HK-2 (cell line): ENCODE measurements around the gene ADGRD1.

ENCODE experiments used
- DNase-seq: peaks from one replicate; pipeline ENCODE4 v3.0.0-alpha.2; 2018; ENCODE audit not compliant: unreplicated experiment

Gene ADGRD1

GRCh38 chr12:131041968-131042833 lies 88.5 kb downstream of the ADGRD1 start:
- DNase-seq, result no peak

- no peak for DNase-seq
Measured at GRCh38 chr12:131042834-131043245, 89.1 kb downstream of the ADGRD1 start.

- DNase-seq, result no peak
Measured at GRCh38 chr12:131043401-131043871, 89.7 kb downstream of the ADGRD1 start.

- no peak for DNase-seq
Measured at GRCh38 chr12:131044136-131044535, 90.4 kb downstream of the ADGRD1 start.

GRCh38 chr12:131044760-131045381 lies 91.2 kb downstream of the ADGRD1 start:
- no peak for DNase-seq

GRCh38 chr12:131045705-131046460 lies 92.2 kb downstream of the ADGRD1 start:
- no peak for DNase-seq

GRCh38 chr12:131046813-131047788 lies 93.4 kb downstream of the ADGRD1 start:
- DNase-seq, result no peak

- no peak for DNase-seq
Measured at GRCh38 chr12:131047789-131048610, 94.3 kb downstream of the ADGRD1 start.

- DNase-seq, result no peak
Measured at GRCh38 chr12:131048611-131048990, 94.9 kb downstream of the ADGRD1 start.

- no peak for DNase-seq
Measured at GRCh38 chr12:131049002-131049401, 95.3 kb downstream of the ADGRD1 start.

- no peak for DNase-seq
Measured at GRCh38 chr12:131049549-131050339, 96.0 kb downstream of the ADGRD1 start.

- no peak for DNase-seq
Measured at GRCh38 chr12:131050463-131051154, 96.9 kb downstream of the ADGRD1 start.

GRCh38 chr12:131051155-131051473 lies 97.4 kb downstream of the ADGRD1 start:
- no peak for DNase-seq

GRCh38 chr12:131052063-131052781 lies 98.5 kb downstream of the ADGRD1 start:
- no peak for DNase-seq

GRCh38 chr12:131052929-131053328 lies 99.2 kb downstream of the ADGRD1 start:
- DNase-seq, result no peak

GRCh38 chr12:131053567-131053966 lies 99.9 kb downstream of the ADGRD1 start:
- no peak for DNase-seq

- DNase-seq, result no peak
Measured at GRCh38 chr12:131054345-131055092, 100.8 kb downstream of the ADGRD1 start.

GRCh38 chr12:131055093-131055465 lies 101.4 kb downstream of the ADGRD1 start:
- no peak for DNase-seq
